CD4-positive, alpha-beta T cell treated with Interleukin-10 for 1 hour (primary cell): ENCODE results near the gene DLG2.
A peak's percentile ranks its signal among the peaks of the same experiment; 100 is the strongest.

Experiments
- DNase-seq: peaks from one replicate; pipeline ENCODE4 v3.0.0-alpha.2; 2020

Gene DLG2

GRCh38 chr11:83862691-83863090 is 1764.5 kb downstream of the DLG2 start:
- DNase-seq: no peak

- DNase-seq: no peak
Observed at GRCh38 chr11:83862033-83862432, 1765.1 kb downstream of the DLG2 start.

DNA sequence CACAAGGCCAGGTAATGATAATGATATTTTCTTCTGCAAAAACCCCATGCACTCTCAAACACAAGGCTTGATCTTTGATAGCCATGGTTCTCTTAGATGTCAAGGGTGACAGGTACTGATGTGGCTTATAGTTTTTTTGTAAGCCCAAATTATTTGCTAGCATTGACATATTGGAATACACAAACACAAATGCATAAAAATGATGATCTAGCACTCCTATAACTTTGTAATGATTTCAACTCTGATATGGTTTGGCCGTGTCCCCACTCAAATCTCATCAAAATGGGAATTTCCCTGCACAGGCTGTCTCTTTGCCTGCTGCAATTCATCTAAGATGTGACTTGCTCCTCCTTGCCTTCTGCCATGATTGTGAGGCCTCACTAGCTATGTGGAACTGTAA is 1768.5 kb downstream of the DLG2 start:
- DNase-seq: no peak

GRCh38 chr11:83855237-83855636 is 1771.9 kb downstream of the DLG2 start:
- DNase-seq: no peak

DNA sequence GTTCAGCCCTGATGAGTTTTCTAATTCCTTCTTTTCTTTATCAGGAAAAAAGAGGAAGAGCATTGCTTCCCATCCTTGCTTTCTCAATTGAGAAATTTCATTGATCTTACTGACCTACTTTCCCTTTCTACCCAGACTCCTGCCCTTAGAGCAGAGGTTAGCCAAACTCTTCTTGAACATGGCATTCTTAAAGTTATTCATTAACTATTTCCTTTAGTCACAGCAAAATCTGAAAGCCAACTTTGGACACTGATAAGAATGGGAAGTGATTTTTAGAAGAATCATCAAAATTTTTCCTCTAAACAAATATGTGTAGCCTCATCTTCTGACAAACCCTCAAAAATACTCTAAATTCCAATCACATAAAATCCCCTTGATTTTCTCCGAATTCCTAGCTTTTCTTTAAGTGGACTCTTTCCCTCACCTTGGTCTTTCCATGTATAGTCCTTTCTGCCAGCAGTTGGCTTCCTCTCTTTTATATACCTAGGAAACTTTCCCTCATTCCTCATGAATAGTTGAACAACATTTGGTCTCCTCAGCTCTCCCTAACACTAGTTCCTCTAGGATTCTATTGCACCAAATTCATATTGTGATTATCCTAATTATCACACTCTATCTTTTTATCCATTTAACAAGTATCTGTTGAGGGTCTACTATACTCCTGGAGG is 1774.2 kb downstream of the DLG2 start:
- no peak for DNase-seq

DNA sequence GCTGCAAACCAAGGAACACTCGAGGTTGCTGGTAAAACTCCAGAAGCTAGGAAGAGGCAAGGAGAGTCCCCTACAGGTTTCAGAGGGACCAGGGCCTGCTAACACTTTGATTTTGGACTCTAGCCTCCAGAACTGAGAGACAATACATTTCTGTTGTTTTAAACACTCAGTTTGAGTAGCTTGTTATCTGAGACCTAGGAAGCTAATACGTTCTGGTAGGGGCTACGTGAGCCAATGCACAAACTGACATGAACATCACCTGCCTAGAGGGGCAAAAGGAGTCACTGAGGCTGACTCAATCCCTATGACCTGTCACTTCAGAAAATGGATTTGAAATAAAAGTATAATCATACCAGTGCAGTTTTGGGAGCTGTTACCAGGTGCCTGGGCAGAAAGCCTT is 1775.1 kb downstream of the DLG2 start:
- no peak for DNase-seq

DNA sequence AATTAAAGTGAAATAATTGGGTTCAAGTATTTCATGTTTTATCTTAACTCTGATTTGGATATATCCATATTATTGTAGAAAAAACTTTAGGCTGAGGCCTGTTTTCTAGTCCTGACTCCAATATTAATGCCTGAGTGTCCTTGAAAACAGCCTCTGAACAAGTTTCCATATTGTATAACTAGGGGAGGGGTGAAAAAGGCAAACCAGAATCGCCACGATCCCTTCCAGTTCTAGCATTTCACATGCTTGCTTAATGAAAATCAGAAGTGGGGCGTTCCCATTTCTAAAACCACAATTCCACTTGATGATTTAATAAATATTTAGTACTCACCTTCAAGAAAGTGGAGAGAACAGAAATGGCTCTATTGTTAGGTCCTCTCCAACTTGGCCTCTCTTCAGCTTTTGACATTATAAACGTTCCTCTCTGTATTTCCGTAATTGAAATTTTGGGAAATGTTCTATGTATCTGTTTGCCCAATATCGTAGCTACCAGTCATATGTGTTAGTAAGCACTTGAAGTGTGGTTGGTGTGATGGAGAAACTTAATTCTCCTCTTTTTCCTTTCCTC is 1779.6 kb downstream of the DLG2 start:
- no peak for DNase-seq

DNA sequence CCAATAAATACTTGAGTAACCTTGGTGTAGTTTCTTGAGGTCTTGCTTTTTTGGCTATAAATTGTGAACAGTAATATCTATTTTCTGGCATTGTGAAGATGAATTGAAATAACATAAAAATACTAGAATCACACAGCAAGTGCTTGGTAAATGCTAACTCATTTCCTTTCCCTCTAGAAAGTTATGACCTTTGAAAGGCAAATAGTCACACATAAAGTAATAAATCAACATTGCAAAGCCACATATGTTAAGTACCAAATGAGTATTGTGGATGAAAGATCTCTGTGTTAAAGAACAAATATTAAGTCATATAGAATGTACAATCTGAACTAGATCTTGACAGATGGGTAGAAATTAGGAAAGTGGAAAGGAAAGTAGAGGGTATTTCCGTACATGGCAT is 1781.3 kb downstream of the DLG2 start:
- no peak for DNase-seq

DNA sequence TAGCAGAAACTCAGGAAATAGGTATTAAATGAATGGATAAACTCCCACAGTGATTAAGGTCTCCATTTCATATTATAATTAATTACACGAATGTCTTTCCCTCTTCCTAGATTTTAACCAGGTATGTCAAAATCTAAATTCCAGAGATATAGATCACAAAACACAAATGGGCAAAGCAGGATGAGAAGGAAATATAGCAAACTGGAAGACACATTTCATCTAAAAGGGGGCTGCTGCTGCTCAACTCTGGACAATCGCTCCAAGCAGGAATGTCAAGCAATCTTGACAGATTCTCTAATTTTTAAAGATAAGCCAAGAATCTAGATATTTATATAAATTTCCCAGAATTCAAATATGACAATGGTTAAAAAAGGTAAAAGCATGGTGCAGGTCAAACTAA is 1786.8 kb downstream of the DLG2 start:
- DNase-seq: no peak

DNA sequence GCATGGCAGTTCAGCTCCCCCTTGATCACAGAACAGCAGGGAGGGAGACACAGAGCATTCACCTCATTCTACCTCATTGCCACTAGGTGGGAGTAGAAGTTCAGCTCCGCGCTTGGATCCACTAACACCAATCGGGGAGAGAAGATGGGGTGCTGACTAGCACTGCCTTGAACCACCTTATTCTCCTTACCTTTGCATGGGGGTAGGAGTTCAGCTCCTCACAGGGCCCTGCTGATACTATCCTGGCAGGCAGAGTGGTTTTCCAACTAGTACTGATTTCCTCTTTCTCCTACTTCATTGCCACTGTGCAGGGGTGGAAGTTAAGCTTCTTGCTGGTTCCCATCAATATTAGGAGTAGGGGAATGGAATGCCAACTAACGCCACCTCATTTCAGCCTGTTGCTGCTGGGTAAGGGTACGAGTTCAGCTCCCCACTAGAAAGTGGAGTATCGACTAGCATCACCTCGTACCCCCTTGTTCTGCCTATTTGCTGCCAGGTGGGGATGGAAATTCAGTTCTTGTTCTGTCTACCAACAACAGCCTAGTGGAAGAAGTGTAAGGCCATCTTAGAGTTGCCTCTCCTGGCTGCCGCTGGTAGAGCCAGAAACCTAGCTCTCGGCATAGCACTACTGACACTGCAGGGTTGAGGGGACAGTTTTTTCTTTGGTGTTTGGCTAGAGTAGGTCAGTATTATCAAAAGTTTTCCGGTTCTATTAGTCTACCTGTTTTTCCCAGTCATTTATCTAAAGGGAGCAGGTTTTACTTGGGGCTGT is 1790.1 kb downstream of the DLG2 start:
- no peak for DNase-seq

DNA sequence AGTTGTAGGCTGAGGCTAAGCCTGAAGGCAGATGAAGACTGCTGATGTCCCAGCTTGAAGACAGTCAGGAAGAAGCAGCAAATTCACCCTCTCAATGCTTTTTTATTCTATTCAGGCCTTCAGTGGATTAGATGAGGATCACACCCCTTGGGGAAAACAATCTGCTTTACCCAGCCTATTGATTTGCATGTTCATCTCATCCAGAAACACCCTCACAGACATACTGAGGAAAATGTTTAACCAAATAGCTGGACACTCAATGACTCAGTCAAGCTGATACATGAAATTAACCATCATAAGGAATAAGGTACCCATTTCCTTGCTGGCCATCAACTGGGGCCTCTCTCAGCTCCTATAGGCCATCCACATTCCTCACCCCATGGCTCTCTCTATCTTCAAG is 1791.1 kb downstream of the DLG2 start:
- DNase-seq: no peak

- DNase-seq: no peak
Observed at GRCh38 chr11:83835423-83835822, 1791.7 kb downstream of the DLG2 start.

DNA sequence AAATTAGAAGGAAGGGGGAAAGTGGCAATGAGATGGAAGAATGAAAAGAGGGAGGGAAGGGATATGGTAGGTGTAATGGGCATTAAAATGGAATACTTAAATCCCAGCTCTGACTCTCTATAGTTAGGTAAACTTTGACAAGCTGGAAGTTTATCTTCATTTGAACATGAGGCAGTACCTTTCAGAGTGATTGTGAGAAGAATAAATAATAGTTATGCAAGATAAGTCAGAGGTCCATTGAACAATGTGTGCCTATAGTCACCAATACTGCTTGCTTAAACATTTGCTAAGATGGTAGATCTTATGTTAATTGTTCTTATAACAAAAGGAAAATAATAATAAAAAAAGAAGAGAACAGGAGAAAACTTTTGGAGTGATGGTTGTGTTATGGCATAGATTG is 1795.2 kb downstream of the DLG2 start:
- no peak for DNase-seq

DNA sequence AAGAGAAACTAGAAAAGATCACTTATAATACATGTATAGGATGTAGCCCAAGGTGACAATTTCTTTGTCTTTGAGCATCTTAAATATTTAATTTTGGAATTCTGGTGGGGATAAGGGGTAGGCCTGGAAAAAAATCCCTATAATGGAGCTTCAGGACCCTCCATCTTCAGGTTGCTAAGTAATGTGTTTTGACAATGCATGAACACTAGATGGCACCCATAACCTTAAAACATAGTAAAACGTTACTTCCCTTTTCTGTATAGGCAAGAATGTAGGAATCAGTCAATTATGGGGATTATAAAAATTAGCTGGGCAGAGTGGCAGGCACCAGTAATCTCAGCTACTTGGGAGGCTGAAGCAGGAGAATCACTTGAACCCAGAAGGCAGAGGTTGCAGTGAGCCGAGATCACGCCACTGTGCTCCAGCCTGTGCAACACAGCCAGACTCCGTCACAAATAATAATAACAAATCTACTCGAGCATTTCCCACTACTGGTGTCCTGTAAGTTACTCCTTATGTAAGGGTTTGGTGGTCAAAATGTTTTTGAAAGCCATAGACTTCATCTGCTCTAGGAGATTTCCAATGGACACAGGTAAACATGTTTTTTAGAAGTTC is 1799.1 kb downstream of the DLG2 start:
- DNase-seq: no peak

DNA sequence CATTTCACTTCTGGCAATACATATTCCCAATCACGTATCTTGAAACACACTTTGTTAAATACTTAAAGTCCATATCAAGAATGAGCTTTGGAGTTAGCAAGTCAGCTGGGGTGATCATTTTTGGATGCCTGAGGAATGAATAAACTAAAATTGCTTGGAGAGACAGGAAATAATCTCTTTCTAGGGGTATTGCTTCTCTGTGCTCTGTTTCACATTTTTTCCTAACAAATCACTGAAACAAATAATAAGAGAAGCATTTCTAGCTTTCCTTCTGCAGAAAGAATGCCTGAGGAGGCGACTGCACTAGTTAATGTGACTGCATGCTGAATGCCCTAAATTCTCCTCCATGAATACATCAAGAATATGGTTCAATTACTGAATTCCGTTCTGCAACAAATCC is 1799.6 kb downstream of the DLG2 start:
- no peak for DNase-seq

DNA sequence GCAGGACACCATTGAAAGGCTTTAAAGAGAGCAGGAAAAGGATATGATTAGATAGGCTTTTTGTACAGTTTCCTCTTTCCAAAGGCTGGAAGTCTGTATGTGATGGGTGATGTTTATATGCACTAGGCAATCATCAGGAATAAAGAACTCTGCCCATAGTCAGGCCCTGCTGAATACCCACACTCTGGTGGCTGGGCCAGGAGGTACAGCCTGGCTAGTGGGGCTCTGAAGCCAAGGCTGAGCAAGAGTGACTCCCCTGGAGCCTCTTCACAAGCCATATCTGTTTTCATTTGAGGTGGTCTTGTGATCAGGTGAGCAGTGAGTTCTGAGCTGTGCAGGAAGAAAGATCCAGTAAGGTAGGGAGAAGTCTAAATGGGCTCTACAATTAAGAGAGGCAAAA is 1801.1 kb downstream of the DLG2 start:
- no peak for DNase-seq

DNA sequence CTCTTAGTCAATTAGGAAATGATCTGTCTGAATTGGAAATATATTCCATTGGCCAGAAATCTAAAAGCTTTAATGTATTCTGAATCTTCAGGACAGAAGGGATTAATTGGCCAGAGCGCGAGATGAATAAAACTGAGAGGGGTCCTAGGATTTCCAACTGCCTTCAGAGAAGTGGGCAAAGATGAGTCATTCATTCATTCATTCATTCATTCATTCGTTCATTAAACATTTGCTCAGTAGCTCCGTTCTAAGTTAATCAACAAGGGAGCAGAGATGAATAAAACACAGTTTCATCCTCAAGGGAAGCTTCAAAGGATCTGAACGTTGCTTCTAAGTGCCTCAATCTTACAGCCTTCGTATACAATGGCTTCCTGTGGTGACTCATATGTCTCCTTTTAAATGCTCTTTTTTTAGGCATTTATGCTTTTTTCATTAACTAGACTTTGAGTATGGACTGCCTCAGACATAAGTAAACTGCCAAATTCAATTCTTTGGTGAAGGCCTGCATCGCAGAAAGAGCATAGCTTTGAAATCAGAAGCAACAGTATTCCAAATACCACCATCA is 1803.6 kb downstream of the DLG2 start:
- DNase-seq: no peak

GRCh38 chr11:83819931-83820549 is 1807.1 kb downstream of the DLG2 start:
- peak; percentile 21 for DNase-seq

GRCh38 chr11:83818349-83818748 is 1808.8 kb downstream of the DLG2 start:
- no peak for DNase-seq

DNA sequence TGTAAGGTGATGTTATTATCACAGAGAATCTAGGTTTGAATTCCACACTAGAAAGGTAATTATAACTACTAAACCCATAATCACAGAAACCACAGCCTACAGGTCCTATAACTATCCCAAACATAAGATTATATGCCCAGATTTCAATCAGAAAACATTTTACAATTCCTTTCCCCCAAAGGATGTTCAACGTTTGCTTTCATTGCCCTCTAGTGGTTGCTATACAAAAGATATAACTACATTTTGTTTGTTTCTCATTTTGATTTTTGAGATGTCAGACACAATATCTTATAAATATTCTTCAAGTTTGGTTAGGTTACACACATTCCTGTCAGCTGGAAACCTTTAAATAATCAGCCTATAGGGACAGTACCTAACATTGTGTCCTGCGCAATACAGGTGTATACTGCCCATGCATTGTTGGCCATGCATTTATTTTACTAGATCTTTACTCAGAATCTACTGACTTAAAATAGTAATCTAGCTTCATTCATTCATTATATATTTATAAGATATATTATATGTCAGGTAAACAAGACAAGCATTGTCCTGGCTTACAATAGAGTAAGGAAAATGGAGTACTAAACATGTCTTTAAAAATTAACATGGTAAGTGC is 1810.5 kb downstream of the DLG2 start:
- DNase-seq: no peak

DNA sequence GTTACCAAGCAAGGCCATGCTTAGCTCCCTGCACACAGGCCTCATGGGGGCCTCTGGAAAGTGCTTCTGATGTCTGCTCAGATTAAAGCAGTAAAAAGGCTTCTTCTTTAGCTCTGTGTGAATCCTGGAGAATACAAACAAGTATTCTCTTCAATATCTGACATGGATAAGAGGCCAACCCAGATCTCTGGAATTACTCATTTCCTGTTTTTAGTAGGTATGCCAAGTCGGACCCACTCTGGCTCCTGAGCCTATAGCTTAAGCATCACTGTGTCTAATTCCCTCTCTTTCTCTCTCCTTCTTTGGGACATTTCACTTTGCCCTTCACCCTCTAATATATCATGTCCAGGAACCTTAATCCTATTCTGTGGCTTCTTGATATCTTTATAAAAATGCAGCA is 1811.4 kb downstream of the DLG2 start:
- no peak for DNase-seq

DNA sequence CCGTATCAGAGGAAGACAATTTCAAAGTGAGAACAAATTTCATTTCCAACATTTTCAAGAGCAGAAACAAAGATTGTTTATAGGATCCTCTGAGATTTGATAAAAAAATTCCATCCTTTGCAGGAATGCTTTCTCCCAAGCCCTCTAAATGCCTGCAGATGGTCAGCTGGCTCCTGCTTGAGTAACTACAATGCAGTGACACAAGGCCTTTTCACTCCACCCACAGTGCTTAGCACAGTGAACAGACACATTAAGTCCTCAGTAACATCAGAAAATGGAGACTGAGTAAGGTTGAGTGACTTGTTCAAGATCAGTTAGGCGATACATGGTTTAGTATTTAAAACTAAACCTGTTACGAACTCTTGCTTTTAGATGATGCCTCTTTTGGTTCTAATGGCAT is 1813.8 kb downstream of the DLG2 start:
- DNase-seq: no peak

- DNase-seq: no peak
Observed at GRCh38 chr11:83809274-83809673, 1817.9 kb downstream of the DLG2 start.
